K562 (cell line): Measurements from ENCODE around the gene ARHGAP26. TPM values are rescaled to one million over a fixed set of nuclear protein-coding genes. Genes with fewer than 3 reads are reported as not detected.

Experiments used
- ATAC-seq: fragments of 200-7000 bp; cut with Tn5 transposase; 3 replicates; pipeline ENCODE4 v1.9.1; 2020; ENCODE audit warnings: moderate library complexity
- BruUV-seq: library from RNA; stranded (reverse); fragments of 400-500 nt; replicated peaks from 2 replicates; lab custom pipeline; 2021; lab: Mats Ljungman, UMichigan
- CTCF ChIA-PET: fragments of 300-600 bp; formaldehyde crosslinking; extraction: SDS; loops from one replicate; lab custom pipeline; 2021; ENCODE audit warnings: low intra/inter-chr PET ratio; lab: Yijun Ruan, JAX
- POLR2A ChIA-PET: fragments of 300-600, 350-650 bp; sonication (Branson Sonifier 250); formaldehyde crosslinking; extraction: SDS; loops from one replicate; lab custom pipeline; 2021; ENCODE audit warnings: antibody characterized with exemption, inconsistent platforms; lab: Yijun Ruan, JAX
- DNase-seq, 4 experiments: peaks; one replicate each; pipeline versions ENCODE4 v3.0.0 to v3.0.0-alpha.2; 2011 to 2018; ENCODE audit warnings: low spot score in 3 of 4, mixed read lengths in 3 of 4; ENCODE audit errors: extremely low read depth in 1 of 4
- FAIRE-seq: peaks from 2 replicates; lab custom pipeline; 2011; peaks lifted over from hg19 to GRCh38; lab: Jason Lieb, UNC
- H2AFZ ChIP-seq: 2 replicates; pipeline ENCODE4 v1.6.0; 2011; ENCODE audit warnings: low read depth, low read length, control low read depth, inconsistent platforms
- H3K27ac ChIP-seq: fragments of 200-600 bp; 3 replicates; pipeline ENCODE4 v1.8.0; 2011; ENCODE audit warnings: low read depth, mild to moderate bottlenecking, control low read depth, inconsistent platforms, low read length, moderate library complexity, mixed read lengths; ENCODE audit errors: extremely low read depth
- H3K27me3 ChIP-seq, 2 experiments: fragments of 300-600 bp in 1 of 2; 2 replicates in 1 of 2; 3 replicates in 1 of 2; pipeline versions ENCODE4 v1.6.0 to v1.8.0; 2011; ENCODE audit warnings: inconsistent platforms in 2 of 2, low read length in 2 of 2, mild to moderate bottlenecking in 1 of 2, mixed read lengths in 1 of 2, moderate library complexity in 1 of 2; ENCODE audit not compliant: control insufficient read depth in 2 of 2, insufficient read depth in 2 of 2
- H3K36me3 ChIP-seq: fragments of 300-600 bp; 3 replicates; pipeline ENCODE4 v1.8.0; 2011; ENCODE audit warnings: mild to moderate bottlenecking, low read length, inconsistent platforms; ENCODE audit not compliant: control insufficient read depth, insufficient read depth
- H3K4me1 ChIP-seq, 2 experiments: fragments of 200-600 bp in 1 of 2; replicated peaks in 1 of 2; 2 replicates in 1 of 2; 3 replicates in 1 of 2; pipeline versions ENCODE4 v1.5.1 to v1.8.0; 2011; ENCODE audit warnings: inconsistent platforms in 2 of 2, low read length in 2 of 2, mild to moderate bottlenecking in 1 of 2, mixed read lengths in 1 of 2, moderate library complexity in 1 of 2; ENCODE audit not compliant: control insufficient read depth in 2 of 2, insufficient read depth in 2 of 2
- H3K4me2 ChIP-seq: 2 replicates; pipeline ENCODE4 v1.6.1; 2011; ENCODE audit warnings: low read length, control low read depth, inconsistent platforms, mixed read lengths; ENCODE audit not compliant: insufficient read depth
- H3K4me3 ChIP-seq: fragments of 200-600 bp; sonication (generic), shearing (Covaris generic); 2 replicates; pipeline ENCODE4 v1.5.1; 2016; ENCODE audit warnings: control low read depth, inconsistent platforms
- H3K79me2 ChIP-seq: fragments of 200-600 bp; 3 replicates; pipeline ENCODE4 v1.8.0; 2011; ENCODE audit warnings: low read length, inconsistent platforms; ENCODE audit not compliant: control insufficient read depth, insufficient read depth
- H3K9ac ChIP-seq, 2 experiments: 2 replicates each; pipeline versions ENCODE4 v1.6.0 to v1.6.1; 2011; ENCODE audit warnings: low read depth in 2 of 2, low read length in 2 of 2, control low read depth in 1 of 2, inconsistent platforms in 1 of 2, mild to moderate bottlenecking in 1 of 2, mixed read lengths in 1 of 2; ENCODE audit not compliant: insufficient read depth in 1 of 2
- H3K9me1 ChIP-seq: one replicate; pipeline ENCODE4 v1.6.0; 2011; ENCODE audit warnings: inconsistent platforms, mild to moderate bottlenecking, low read length, moderate library complexity; ENCODE audit not compliant: control insufficient read depth, insufficient read depth
- H3K9me3 ChIP-seq: replicated peaks from 2 replicates; pipeline ENCODE4 v1.5.1; 2011; ENCODE audit warnings: low read depth, low read length, inconsistent platforms; ENCODE audit not compliant: control insufficient read depth, insufficient read depth
- H4K20me1 ChIP-seq: replicated peaks from 2 replicates; pipeline ENCODE4 v1.6.1; 2011; ENCODE audit warnings: low read length, inconsistent platforms, mixed read lengths; ENCODE audit not compliant: control insufficient read depth, insufficient read depth
- BDP1 ChIP-seq: IDR thresholded peaks from 3 replicates; pipeline ENCODE4 v1.6.1; 2011; ENCODE audit not compliant: insufficient read length, insufficient read depth
- CHD2 ChIP-seq: IDR thresholded peaks from 2 replicates; pipeline ENCODE4 v1.6.1; 2011; ENCODE audit warnings: low read depth, low read length
- FOXK2 ChIP-seq, 2 experiments: fragments of 450-650 bp; IDR thresholded peaks in 1 of 2; conservative IDR thresholded peaks in 1 of 2; 2 replicates each; pipeline ENCODE4 v1.6.1; 2016; ENCODE audit warnings: low read depth in 2 of 2, mild to moderate bottlenecking in 1 of 2
- HNRNPUL1 ChIP-seq: fragments of 200-400 bp; formaldehyde crosslinking; IDR thresholded peaks from 2 replicates; pipeline ENCODE4 v1.6.1; 2017; ENCODE audit warnings: low read length
- NELFE ChIP-seq: IDR thresholded peaks from 2 replicates; pipeline ENCODE4 v1.6.1; 2011; ENCODE audit warnings: mild to moderate bottlenecking; ENCODE audit not compliant: insufficient read depth, insufficient read length
- NFE2L1 ChIP-seq: fragments of 450-650 bp; IDR thresholded peaks from 2 replicates; pipeline ENCODE4 v1.6.1; 2016; ENCODE audit warnings: missing genetic modification characterization, low read depth, mild to moderate bottlenecking, missing compliant biosample characterization, moderate library complexity, borderline replicate concordance
- PML ChIP-seq: IDR thresholded peaks from 2 replicates; pipeline ENCODE4 v1.6.1; 2012; ENCODE audit warnings: low read length, inconsistent platforms
- PYGO2 ChIP-seq: fragments of 450-650 bp; IDR thresholded peaks from 2 replicates; pipeline ENCODE4 v1.6.1; 2016; ENCODE audit warnings: mild to moderate bottlenecking, missing genetic modification characterization, moderate library complexity, missing compliant biosample characterization
- RBFOX2 ChIP-seq: fragments of 200-400 bp; formaldehyde crosslinking; IDR thresholded peaks from 2 replicates; pipeline ENCODE4 v1.6.1; 2017; ENCODE audit warnings: low read depth, mild to moderate bottlenecking, low read length, moderate library complexity
- SNIP1 ChIP-seq: fragments of 450-650 bp; IDR thresholded peaks from 2 replicates; pipeline ENCODE4 v1.7.1; 2017; ENCODE audit warnings: low read depth, mild to moderate bottlenecking
- SP1 ChIP-seq: sonication (generic); formaldehyde crosslinking; IDR thresholded peaks from 2 replicates; pipeline ENCODE4 v1.8.1; 2022; ENCODE audit warnings: mild to moderate bottlenecking, missing genetic modification reagents
- XRCC4 ChIP-seq: IDR thresholded peaks from one replicate; pipeline ENCODE4 v1.6.1; 2011; ENCODE audit not compliant: insufficient read depth, insufficient read length; ENCODE audit errors: extremely low read depth
- ZBTB9 ChIP-seq: fragments of 450-650 bp; formaldehyde crosslinking; IDR thresholded peaks from 2 replicates; pipeline ENCODE4 v1.4.0; 2020; ENCODE audit warnings: mild to moderate bottlenecking, moderate library complexity
- ZFP1 ChIP-seq: fragments of 450-650 bp; formaldehyde crosslinking; IDR thresholded peaks from 2 replicates; pipeline ENCODE4 v1.4.0; 2020; ENCODE audit warnings: mild to moderate bottlenecking, mixed read lengths
- ZNF445 ChIP-seq: fragments of 250-450 bp; sonication (Bioruptor Pico); IDR thresholded peaks from 2 replicates; pipeline ENCODE4 v1.4.0; 2020; ENCODE audit warnings: low read depth, mild to moderate bottlenecking, moderate library complexity
- WGBS: fragments of 100-300 bp; shearing (Covaris generic); methylation state at CpG from one replicate; pipeline ENCODE4 v1.1.6; 2016; ENCODE audit warnings: low coverage, mixed read lengths; ENCODE audit not compliant: insufficient coverage; ENCODE audit errors: missing lambda C conversion rate; 5-methylcytosine and 5-hydroxymethylcytosine counted together
- in situ Hi-C: fragments of 300-500 bp; cut with MboI; formaldehyde crosslinking; loops from 4 replicates; pipeline ENCODE4 v1.15.0; 2018; ENCODE audit warnings: inconsistent platforms, mixed read lengths
- intact Hi-C: fragments of 100-400 bp; cut with micrococcal nuclease; formaldehyde crosslinking; loops from 2 replicates; pipeline ENCODE4 v1.14.2; 2022
- polyA plus RNA-seq, 8 experiments: library from polyadenylated mRNA; depleted of rRNA in 4 of 8; stranded (reverse) in 5 of 8; unstranded in 3 of 8; fragments of >200 nt; fragmentation: Nextera tagmentation in 2 of 8; fragmentation: Illumina TruSeq in 1 of 8; extraction: Ambion mirVana in 2 of 8; extraction: Trizol in 1 of 8; gene quantifications; 2 replicates each; pipeline versions ENCODE4 v1.2.1 to v1.2.3, GENCODE V29; 2011 to 2014; ENCODE audit warnings: inconsistent platforms in 1 of 8, missing spikeins in 1 of 8
- total RNA-seq, 7 experiments: library from RNA; depleted of rRNA in 6 of 7; stranded (reverse); fragments of >200 nt in 6 of 7; fragmentation: Illumina TruSeq in 2 of 7; extraction: Trizol in 2 of 7; gene quantifications; 2 replicates each; pipeline versions ENCODE4 v1.2.1 to v1.2.3, GENCODE V29; 2011 to 2021; ENCODE audit warnings: low replicate concordance in 1 of 7

The ARHGAP26 gene
- total and polyA plus RNA-seq, 9 of the 15 experiments (the other 6 are each of a cell fraction or from before 2014, with no cell fraction given), result 0.13 to 1.1 (median 0.55) TPM

- ChIA-PET CTCF (no interaction called here), POLR2A (interaction anchor here (0.7 to 2.2 kb wide), 3 partner anchors 9 to 110 kb away, joined by 3 to 7 read pairs (median 3); no protein-coding TSS in a partner anchor)
- Histone ChIP-seq H3K4me1 (peaks cover 0 to 12% of the 10 kb centered on the region in 2 experiments; a peak in 4 of 5 replicates), H3K36me3 (no peaks in the 10 kb centered on the region), H3K9me1 (no peaks in the 10 kb centered on the region), H3K4me2 (no peak overlapping the region), H3K9me3 (no peaks in the 10 kb centered on the region), H3K79me2 (no peaks in the 10 kb centered on the region), H3K9ac (no peak overlapping the region), H2AFZ (peak overlapping the region; percentile 52; the same call in 1 of the 2 replicates), H4K20me1 (no peaks in the 10 kb centered on the region), H3K27me3 (no peaks in the 10 kb centered on the region), H3K4me3 (no peak overlapping the region), H3K27ac (no peak overlapping the region)
- no peak for ATAC-seq
- BruUV-seq, result no TSS peak
- intact Hi-C loops (no loop called here), in situ Hi-C loops (no loop called here)
- DNase-seq, result no peak
- 60% methylated on average over 8 of the region's 8 CpGs for WGBS
- no peak for FAIRE-seq
- TF ChIP-seq SNIP1, result no peak
- no peak for TF ChIP-seq XRCC4
- TF ChIP-seq CHD2, result no peak
- TF ChIP-seq SP1 (CRISPR knock-in tag), result no peak
- TF ChIP-seq PML, result no peak
- TF ChIP-seq NFE2L1, result no peak
- no peak for TF ChIP-seq RBFOX2
- no peak for TF ChIP-seq BDP1
- no peak for TF ChIP-seq NELFE
- TF ChIP-seq PYGO2 (tag), result no peak
- TF ChIP-seq HNRNPUL1, result no peak
- no peak for TF ChIP-seq ZNF445 (CRISPR knock-in tag)
- TF ChIP-seq ZFP1 (CRISPR knock-in tag), result no peak
- TF ChIP-seq ZBTB9 (CRISPR knock-in tag), result no peak
- no peak for TF ChIP-seq FOXK2 (conservative IDR thresholded peaks at IDR 0.05 in 1 of 2, IDR thresholded peaks at IDR 0.05 in 1 of 2; ENCODE audit: low read depth in 2 of 2)
Observed at GRCh38 chr5:143228597-143229293, 458.6 kb downstream of the ARHGAP26 start.
